Activated B cell treated with CpG ODN at 0.5 μM for 24 hours (primary cell): ENCODE measurements around the gene AQP4. TPM values are rescaled to one million over a fixed set of nuclear protein-coding genes. Genes with fewer than 3 reads are reported as not detected.

ENCODE experiments used
- ATAC-seq: fragments of 200-7000 bp; cut with Tn5 transposase; one replicate; pipeline ENCODE4 v1.10.0; 2021; ENCODE audit warnings: low read depth, mild to moderate bottlenecking, moderate library complexity
- CTCF ChIA-PET: fragments of 350-600 bp; sonication (Branson Sonifier 250); formaldehyde crosslinking; loops from one replicate; lab custom pipeline; 2021; ENCODE audit warnings: antibody characterized with exemption; lab: Charles Lee
- POLR2A ChIA-PET: fragments of 350-600 bp; sonication (Branson Sonifier 250); formaldehyde crosslinking; loops from one replicate; lab custom pipeline; 2021; ENCODE audit warnings: antibody characterized with exemption; lab: Charles Lee
- DNase-seq: peaks from one replicate; pipeline ENCODE4 v3.0.0; 2022
- H3K27ac Mint-ChIP-seq: one replicate; pipeline ENCODE4 v1.8.0; 2020; ENCODE audit warnings: mixed read lengths
- H3K27me3 Mint-ChIP-seq: one replicate; pipeline ENCODE4 v1.8.0; 2021; ENCODE audit warnings: mixed read lengths
- H3K36me3 Mint-ChIP-seq: one replicate; pipeline ENCODE4 v1.8.0; 2021; ENCODE audit warnings: low read depth, mixed read lengths
- H3K4me1 Mint-ChIP-seq: one replicate; pipeline ENCODE4 v1.8.0; 2021; ENCODE audit warnings: mixed read lengths
- H3K4me3 Mint-ChIP-seq: one replicate; pipeline ENCODE4 v1.8.0; 2020; ENCODE audit warnings: mild to moderate bottlenecking, mixed read lengths
- H3K9me3 Mint-ChIP-seq: one replicate; pipeline ENCODE4 v1.8.0; 2020; ENCODE audit warnings: mixed read lengths
- CTCF ChIP-seq: fragments of 200-600 bp; IDR thresholded peaks from one replicate; pipeline ENCODE4 v1.8.0; 2022; ENCODE audit warnings: antibody characterized with exemption, mild to moderate bottlenecking
- intact Hi-C: fragments of 100-400 bp; cut with micrococcal nuclease; formaldehyde crosslinking; loops from one replicate; pipeline ENCODE4 v1.15.1; 2024
- total RNA-seq: library from RNA; stranded (reverse); gene quantifications from 2 replicates; pipeline ENCODE4 v1.2.3, GENCODE V29; 2022

The AQP4 gene
- total RNA-seq, 1 donor from 2014 or later = not detected

- ChIA-PET POLR2A (no interaction called here), CTCF (no interaction called here)
- no peaks in the 10 kb centered on the region for H3K36me3 Mint-ChIP-seq
- peaks cover under 1% of the 10 kb centered on the region for H3K9me3 Mint-ChIP-seq
- ATAC-seq = no peak
- no peaks in the 10 kb centered on the region for H3K4me1 Mint-ChIP-seq
- H3K27me3 Mint-ChIP-seq = peaks cover 8% of the 10 kb centered on the region
- no peak for DNase-seq
- intact Hi-C loops = no loop called here
- no peak for TF ChIP-seq CTCF
- no peak overlapping the region for H3K4me3 Mint-ChIP-seq
- no peak overlapping the region for H3K27ac Mint-ChIP-seq
These were observed 38.8 kb downstream of the AQP4 start for GRCh38 chr18:26826656-26827235.

- POLR2A ChIA-PET = no interaction called here
- Mint-ChIP-seq H3K9me3 (peaks cover 23% of the 10 kb centered on the region), H3K27me3 (peaks cover 7% of the 10 kb centered on the region), H3K4me3 (no peak overlapping the region), H3K36me3 (peaks cover 3% of the 10 kb centered on the region), H3K27ac (no peak overlapping the region), H3K4me1 (no peaks in the 10 kb centered on the region)
- intact Hi-C loops = no loop called here
- TF ChIP-seq CTCF = no peak
- DNase-seq = no peak
- CTCF ChIA-PET = no interaction called here
- ATAC-seq = no peak
These were observed 44.3 kb downstream of the AQP4 start for GRCh38 chr18:26821181-26821580.

DNA sequence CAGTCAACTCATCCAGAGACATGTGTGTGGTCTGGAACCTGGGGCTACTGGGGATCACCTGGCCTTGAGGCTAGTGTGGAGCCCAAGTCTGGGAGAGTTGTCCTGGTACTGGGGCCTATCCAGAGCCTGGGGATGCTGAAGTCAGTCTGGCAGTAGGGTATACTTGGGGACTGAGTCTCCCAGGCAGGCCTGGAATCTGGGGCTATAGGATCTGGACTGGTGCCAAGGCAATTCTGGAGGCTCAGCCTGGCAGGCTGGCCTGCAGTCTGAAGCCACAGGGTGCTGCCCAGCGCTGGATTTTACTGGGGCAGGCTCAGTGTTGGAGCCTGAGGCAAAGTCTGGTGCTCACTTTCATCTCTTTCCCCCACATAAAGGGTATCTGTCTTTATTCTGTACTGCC lies 46.5 kb downstream of the AQP4 start:
- no peak for TF ChIP-seq CTCF
- ATAC-seq = no peak
- intact Hi-C loops = no loop called here
- Mint-ChIP-seq H3K27me3 (no peaks in the 10 kb centered on the region), H3K36me3 (peaks cover 3% of the 10 kb centered on the region), H3K4me1 (no peaks in the 10 kb centered on the region), H3K27ac (no peak overlapping the region), H3K9me3 (peaks cover 23% of the 10 kb centered on the region), H3K4me3 (no peak overlapping the region)
- no peak for DNase-seq
- CTCF ChIA-PET = no interaction called here
- POLR2A ChIA-PET = no interaction called here

DNA sequence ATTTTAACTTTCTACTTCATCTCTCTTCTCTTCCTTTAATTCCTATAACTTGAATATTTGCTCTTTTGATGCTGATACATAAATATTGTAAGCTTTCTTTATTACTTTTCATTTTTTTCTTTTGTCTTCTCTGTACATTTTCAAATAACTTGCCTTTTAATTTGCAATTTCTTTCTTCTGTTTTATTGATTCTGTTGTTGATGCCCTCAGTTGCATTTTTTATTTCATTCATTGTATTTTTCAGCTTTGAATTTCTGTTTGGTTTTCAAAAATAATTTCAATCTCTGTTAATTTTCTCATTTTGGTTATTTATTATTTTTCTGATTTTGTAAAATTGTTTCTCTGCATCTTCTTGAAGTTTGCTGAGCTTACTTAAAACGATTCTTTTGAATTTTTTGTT lies 47.0 kb downstream of the AQP4 start:
- ChIA-PET POLR2A (no interaction called here), CTCF (no interaction called here)
- Mint-ChIP-seq H3K36me3 (peaks cover 3% of the 10 kb centered on the region), H3K27ac (no peak overlapping the region), H3K9me3 (peaks cover 23% of the 10 kb centered on the region), H3K27me3 (no peaks in the 10 kb centered on the region), H3K4me1 (no peaks in the 10 kb centered on the region), H3K4me3 (no peak overlapping the region)
- no peak for TF ChIP-seq CTCF
- intact Hi-C loops = no loop called here
- ATAC-seq (no peak), DNase-seq (no peak)

- Mint-ChIP-seq H3K27ac (no peak overlapping the region), H3K4me1 (no peaks in the 10 kb centered on the region), H3K9me3 (peaks cover 8% of the 10 kb centered on the region), H3K4me3 (no peak overlapping the region), H3K27me3 (peaks cover 2% of the 10 kb centered on the region), H3K36me3 (no peaks in the 10 kb centered on the region)
- no peak for TF ChIP-seq CTCF
- DNase-seq (no peak), ATAC-seq (no peak)
- intact Hi-C loops = no loop called here
- ChIA-PET POLR2A (no interaction called here), CTCF (no interaction called here)
These were observed 52.5 kb downstream of the AQP4 start for GRCh38 chr18:26813043-26813442.
